GM19238 (cell line): Measurements from ENCODE around the gene PLA2G1B.

Experiments used
- DNase-seq: peaks from one replicate; pipeline ENCODE4 v3.0.0; 2011; ENCODE audit warnings: low spot score; ENCODE audit not compliant: insufficient read length

Gene PLA2G1B

GRCh38 chr12:120328228-120328627 is 649 bp upstream of the PLA2G1B start:
- no peak for DNase-seq

DNA sequence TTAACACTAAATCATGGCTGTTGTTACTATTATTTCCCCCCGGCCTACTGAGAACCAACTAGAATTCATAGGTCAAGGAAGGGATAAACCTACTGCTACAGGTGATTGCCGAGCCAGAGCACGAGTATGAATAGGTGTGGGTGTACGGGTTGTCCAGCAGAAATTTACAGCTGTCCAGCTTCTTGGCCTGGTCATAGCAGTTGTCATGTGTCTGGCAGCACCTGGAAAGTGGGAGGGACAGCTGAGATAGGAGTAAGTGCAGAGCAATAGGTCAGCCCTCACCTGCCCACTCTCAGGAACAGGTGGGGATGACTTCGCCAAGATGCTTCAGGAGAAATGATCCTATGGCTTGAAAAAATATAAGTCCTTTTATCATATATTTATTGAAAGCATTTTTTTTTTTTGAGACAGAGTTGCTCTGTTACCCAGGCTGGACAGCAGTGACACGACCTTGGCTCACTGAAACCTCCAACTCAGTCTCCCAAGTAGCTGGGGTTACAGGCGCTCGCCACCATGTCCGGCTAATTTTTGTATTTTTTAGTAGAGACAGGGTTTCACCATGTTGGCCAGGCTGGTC is 2.6 kb downstream of the PLA2G1B start:
- DNase-seq = no peak

DNA sequence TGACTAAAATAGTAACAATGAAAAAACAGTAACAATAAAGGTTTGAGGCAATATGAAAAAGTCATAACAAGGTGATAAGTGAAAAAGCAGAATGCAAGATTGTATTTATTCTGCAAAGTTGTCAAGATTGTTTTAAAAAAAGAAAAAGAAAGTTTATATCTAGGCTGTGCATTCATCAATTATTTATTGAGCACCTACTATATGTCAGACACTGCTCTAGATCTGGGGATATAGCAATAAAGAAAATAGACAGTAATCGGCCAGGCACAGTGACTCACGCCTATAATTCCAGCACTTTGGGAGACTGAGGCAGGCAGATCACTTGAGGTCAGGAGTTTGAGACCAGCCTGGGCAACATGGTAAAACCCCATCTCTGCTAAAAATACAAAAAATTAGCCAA is 3.8 kb downstream of the PLA2G1B start:
- no peak for DNase-seq

DNA sequence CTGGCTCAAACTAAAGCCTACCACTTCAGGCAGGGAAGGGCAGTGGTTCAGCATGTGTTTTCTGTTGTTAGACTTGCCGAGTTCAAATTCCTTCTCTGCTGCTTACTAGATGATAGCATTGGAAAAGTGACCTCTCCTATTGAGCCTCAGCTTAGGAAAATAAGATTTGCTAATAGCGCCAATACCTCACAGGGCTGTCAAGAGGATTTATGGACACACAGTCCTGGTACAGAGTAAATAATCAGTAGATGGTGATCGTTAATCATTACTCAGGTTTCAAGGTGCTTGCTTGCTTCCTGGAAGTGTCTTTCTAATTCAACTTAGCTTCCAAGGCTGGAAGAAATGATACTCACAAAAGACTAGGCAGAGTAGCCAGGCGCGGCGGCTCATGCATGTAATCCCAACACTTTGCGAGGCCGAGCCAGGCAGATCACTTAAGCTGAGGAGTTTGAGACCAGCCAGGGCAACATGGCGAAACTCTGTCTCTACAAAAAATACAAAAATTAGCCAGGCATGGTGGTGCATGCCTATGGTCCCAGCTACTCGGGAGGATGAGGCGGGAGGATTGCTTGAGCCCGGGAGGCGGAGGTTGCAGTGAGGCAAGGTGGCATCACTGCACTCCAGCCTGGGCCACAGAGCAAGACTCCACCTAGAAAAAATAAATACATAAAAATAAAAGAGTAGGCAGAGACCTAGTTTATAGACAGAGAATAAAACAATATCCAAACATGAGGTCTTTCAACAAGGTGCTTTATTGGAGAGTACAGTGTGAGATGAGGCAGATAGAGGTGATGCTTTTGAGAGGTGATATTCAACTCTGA is 6.0 kb downstream of the PLA2G1B start:
- no peak for DNase-seq

DNA sequence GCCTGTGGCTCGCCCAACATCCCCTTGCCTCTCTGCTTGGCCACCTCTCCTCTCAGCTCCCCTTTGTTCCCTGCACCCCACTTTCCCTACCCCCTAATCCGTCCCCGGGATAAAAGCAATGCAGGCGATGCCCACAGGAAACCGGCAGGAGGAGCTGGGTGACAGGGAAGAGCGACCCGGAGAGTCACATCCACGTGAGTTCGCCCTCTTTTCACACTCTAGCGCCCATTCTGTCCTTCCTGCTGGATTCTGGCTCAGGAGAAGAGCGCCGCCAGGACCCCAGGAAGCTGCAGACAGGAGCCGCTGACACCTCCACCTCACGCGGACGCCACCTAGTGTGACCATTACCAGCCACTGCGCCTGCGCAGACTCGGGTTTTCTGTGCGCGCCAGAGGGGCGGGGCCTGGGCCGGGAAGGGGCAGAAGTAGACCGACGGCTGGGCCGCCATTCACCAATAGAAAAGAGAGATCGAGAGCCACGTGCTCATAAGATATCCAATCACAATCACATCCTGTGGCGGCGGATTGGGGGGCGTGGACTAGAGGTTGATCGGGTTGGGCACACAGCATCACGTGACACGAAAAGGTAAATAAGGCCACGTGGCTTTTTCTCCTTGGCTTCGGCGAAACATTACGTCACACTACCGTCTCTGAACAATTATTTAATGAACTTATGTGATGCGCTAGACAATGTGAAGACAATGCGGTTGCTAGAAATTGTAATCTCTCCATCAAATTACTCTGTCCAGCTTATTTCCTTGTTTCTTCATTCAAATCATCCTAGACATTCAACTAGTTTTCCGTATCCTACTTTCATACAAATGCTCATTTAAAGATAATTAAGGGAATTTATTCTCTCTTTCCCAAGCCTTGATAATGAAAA is 10.1 kb downstream of the PLA2G1B start:
- peak; percentile 95 for DNase-seq

DNA sequence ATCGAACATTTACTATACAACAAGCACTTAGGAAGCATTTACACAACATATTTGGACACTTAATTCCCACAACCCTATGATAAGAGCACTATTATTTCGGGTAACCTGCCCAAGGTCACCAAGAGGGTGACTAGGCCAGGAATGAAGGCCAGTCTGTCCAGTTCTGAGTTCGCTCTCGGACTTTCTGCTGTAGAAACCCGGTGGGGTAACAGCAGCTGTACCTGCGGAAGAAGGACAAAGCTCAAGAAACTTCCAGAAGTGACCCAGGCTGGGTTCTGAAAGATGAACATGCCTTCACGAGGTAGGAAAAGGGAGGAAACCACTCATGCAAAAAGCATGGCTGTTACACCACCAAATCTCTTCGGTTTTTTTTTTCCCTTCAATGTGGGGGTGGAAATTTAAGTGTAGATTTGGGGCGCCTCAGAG is 10.8 kb downstream of the PLA2G1B start:
- no peak for DNase-seq

DNA sequence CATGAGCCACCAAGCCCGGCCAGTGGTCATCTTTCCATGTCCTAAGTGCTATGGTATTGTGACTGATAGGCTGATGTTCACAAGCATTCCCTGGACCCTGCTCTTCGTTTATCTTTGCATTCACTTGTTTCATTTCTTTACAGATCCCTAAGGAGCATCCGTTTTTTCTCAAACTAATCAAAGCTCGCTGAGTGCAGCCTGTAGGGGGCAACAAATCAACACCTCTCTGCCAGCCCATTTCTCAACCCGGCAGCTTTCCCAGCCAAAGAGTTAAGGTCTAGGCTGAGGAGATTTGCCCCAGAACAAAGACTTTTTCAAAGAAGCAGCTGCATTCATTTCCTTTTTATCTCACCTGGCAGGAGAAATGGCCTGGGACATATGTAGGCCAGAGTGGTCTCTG is 13.4 kb downstream of the PLA2G1B start:
- no peak for DNase-seq

DNA sequence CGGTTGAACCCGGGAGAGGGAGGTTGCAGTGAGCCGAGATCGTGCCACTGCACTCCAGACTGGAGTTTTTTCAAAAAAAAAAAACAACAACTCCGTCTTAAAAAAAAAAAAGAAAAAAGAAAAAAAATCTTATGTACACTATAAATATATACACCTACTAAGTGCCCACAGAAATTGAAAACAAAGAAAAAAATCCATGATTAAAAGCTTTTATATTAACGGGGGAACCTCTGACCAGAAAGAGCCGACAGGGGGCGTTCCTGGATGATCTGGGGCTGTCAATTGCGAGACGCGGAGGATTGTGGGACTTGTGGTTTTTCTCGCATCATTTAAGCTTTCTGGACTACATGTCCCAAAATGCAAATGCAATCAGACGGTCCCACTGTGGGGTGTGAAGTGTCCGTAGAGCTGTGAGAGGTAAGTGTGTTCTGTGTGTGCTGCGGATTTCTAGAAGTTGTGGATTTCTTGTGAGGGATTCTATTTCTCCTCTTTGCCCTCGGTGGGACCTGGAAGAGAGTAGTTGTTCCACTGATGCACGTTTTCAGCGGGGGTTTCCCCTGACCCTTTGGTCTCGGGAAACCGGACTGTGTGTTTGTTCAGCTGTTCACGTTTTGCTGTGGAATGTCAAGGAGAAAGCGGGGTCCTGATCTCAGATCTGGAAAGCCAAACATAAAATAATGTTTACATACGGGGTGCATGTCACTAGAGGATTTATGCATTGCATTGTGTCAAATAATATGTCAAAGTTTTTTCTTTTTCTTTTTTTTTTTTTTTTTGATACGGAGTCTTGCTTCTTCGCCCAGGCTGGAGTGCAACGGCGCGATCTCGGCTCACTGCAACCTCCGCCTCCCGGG is 25.4 kb downstream of the PLA2G1B start, which contains the start of gene SIRT4:
Gene SIRT4 (plus strand): TSS at position 360 of the 854 bp plus-strand sequence. CDS start 1,241 bp downstream, outside the sequence.
- DNase-seq = peak; percentile 91

DNA sequence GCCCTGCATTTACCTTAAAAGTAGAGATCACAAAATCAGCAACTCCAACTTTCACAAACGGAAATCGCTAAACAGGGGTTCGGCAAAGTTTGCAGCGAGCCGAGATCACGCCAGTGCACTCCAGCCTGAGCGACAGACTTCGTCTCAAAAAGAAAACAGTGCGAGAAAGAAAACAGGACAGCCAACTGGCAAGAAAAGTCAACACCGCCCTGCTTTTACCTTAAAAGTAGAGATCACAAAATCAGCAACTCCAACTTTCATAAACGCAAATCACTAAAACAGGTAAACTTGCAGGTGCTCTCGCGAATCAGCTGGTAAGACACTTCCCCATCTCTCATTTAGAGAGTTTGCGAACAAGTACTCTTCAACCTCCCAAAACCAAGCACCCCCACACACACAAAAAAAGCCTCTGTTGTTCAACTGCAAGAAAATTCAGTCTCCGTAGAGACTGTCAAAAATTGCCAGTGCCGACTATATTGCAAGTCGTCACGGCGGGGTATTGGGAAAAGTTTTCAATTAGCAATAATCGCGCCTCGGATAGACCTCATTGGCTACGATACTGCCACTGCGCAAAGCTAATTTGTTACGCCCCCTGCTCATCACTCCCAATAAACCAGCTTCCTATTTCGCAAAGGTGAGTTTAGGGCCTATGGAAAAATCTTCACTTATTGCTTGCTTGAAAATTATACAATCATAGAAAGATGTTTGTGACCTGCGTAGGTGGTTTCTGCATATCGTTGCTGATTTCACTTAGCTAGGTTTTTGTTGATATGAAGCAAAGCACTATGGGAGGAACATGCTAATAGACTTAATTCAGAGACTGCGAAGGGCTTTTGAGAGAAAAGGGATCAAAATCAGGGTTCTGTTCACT is 34.7 kb downstream of the PLA2G1B start, which contains the start of gene RNU4-1:
Gene RNU4-1 (minus strand): TSS at position 577 of the 871 bp plus-strand sequence.
- DNase-seq = peak; percentile 21

- DNase-seq = no peak
Measured at GRCh38 chr12:120292411-120292660, 35.2 kb downstream of the PLA2G1B start.

DNA sequence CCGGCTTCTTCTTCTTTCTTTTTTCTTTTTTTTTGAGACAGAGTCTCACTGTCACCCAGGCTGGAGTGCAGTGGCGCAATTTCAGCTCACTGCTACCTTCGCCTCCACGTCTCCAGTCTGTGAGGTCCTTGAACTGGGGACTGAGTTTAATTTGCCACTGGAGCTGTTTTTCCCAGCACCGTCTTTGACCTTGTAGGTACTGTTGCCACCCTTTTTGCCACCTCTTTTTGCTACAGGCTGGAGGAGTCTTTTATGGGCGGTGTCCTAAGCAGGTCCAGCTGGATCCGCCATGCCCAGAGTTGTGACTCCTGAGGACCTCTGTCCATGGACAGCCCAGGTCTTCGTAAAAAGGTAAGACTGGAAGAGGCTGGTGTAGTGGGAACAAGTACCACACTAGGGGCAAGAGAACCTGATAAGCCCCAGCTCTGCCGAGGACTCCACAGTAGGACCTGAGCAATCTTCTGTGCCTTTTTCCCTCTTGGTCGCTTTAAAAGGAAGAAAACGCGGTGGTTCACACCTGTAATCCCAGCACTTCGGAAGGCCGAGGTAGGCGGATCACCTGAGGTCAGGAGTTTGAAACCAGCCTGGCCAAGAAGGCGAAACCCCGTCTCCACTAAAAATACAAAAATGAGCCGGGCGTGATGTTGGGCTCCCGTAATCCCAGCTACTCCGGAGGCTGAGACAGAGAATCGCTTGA is 36.8 kb downstream of the PLA2G1B start:
- no peak for DNase-seq

GRCh38 chr12:120287491-120287890 is 40.1 kb downstream of the PLA2G1B start:
- no peak for DNase-seq

DNA sequence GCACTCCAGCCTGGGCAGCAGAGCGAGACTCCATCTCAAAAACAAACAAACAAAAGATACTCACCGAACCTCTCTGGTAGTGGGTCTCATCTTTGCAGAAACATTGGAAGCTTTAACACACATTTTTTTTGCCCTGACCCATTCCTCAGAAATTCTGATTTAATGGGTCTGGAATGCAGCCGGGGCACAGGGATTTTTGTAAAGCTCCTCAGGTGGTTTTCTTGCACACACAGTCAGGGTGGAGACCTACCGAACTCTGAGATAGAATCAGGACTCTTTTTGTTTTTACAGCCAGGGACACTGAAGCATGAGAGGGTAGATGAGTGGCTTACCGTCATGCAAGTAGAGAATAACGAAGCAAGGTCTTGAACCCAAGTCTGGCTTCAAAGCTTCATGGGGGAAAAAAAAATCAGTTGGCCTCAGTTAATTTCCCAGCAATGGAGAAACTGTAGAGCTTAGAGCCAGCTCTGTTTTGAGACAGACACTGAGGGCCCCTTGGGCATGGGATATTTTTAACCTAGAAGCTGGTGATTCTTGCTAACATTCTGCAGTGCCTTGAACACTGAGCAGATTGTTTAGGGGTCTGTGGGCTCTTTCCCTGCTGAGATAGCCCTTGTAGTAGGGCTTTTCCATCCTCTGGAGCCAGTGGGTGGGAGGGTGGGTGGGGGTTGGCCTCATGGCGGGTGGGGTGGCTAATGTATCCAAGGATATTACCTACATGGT is 40.6 kb downstream of the PLA2G1B start:
- DNase-seq = no peak

DNA sequence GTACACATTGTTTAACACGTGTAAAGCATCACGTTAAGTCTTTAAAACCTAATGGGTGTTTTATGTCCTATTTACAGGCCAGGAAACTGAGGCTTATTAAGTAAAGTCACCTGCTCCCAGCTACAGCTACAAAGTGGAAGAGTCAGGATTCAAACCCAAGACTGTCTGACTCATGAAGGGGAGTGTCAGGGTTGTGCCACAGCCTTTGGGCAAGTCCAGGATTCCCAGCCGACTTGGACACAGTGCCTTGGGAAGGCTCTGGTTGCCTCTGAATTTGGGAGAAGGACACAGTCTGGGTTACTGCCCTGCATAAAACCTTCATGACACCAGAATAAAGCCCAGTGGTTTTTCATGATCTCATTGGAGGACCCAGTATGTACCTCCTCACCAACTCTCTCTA is 43.2 kb downstream of the PLA2G1B start:
- no peak for DNase-seq

- DNase-seq = no peak
Measured at GRCh38 chr12:120283318-120283717, 44.3 kb downstream of the PLA2G1B start.

DNA sequence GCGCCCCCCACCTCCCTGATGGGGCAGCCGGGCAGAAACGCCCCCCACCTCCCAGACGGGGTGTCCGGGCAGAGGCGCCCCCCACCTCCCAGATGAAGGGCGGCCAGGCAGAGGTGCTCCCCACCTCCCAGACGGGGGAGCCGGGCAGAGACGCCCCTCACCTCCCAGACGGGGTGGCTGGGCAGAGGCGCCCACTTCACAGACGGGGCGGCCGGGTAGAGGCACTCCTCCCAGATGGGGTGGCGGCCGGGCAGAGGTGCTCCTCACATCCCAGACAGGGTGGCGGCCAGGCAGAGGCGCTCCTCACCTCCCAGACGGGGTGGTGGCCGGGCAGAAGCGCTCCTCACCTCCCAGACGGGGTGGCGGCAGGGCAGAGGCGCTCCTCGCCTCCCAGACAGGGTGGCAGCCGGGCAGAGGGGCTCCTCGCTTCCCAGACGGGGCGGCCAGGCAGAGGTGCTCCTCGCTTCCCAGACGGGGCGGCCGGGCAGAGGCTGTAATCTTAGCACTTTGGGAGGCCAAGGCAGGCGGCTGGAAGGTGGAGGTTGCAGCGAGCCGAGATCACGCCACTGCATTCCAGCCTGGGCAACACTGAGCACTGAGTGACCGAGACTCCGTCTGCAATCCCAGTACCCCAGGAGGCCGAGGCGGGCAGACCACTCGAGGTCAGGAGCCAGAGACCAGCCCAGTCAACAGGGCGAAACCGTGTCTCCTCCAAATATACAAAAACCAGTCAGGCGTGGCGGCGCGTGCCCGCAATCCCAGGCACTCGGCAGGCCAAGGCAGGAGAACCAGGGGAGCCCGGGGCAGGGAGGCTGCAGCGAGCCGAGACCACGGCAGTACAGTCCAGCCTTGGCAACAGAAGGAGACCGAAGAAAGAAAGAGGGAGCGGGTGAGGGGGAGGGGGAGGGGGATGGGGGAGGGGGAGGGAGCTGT is 49.2 kb downstream of the PLA2G1B start:
- no peak for DNase-seq

- DNase-seq = no peak
Measured at GRCh38 chr12:120276734-120277133, 50.8 kb downstream of the PLA2G1B start.
